GM18498 (cell line): Measurements from ENCODE around the gene EVA1A.

Experiments
- ATAC-seq: cut with Tn5 transposase; IDR thresholded peaks from one replicate; pipeline ENCODE4 v1.9.1; 2021; ENCODE audit warnings: mild to moderate bottlenecking, moderate library complexity; ENCODE audit not compliant: unreplicated experiment

Gene EVA1A

GRCh38 chr2:75592030-75592429 lies 31.3 kb upstream of the EVA1A start:
- ATAC-seq, result no peak

DNA sequence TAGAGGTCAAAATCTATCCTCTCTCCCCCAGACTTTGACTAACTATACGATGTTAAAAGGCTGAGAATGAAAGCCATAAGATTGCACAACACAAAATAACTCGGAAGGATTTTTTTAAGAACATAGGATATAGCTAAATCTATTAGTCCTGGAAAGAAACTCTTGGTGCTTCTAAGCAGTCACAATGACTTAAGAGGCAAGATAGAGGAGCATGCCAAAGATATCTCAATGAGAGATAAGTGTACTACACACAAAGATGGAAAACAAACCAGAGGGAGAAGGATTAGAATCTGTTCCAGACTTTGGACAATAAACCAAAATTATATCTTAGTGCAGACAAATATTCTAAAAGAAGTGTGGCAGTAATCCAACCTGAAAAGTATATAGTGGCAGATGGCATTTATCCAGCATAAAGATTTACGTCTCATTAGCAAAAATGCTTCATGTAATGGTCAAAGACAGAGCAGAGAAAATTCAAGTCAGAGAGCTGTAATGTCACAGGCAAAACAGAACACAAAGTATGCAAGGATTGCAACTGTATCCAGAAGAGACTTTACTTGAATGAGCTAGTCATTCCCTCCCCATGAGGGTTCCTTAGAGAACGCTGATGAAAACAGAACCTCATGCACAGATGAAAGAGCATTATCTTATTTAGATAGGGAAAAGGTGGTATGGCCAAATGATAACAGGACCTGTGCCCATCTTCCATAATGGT lies 28.8 kb upstream of the EVA1A start:
- no peak for ATAC-seq

DNA sequence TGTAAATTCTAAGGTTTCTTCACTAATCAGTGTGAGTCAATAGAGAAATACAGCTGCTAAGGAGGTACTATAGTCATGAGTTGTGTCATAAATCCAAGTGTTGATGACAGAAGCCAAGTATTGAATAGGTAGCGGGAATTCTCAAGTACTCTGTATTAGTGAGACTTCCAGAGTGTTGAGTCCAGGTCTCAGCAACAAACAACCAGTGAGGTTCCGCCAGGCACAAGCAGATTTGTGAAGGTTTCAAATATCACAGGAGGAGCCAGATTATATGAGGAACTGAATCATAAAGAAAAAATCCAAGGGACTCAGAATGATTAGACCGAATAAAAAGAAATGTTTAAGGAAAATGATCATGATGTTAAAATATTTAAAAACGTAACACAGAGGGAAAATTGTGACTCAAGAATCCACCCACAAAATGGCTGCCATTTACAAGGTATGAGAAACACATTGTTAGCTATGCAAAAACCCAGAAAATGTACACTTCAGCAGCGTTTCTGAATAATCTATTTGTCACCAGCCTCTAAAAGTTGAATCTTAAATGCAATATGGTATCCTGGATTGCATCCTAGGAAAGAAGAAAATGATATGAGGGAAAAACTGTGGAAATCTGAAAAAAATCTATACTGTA lies 27.3 kb upstream of the EVA1A start:
- no peak for ATAC-seq

GRCh38 chr2:75586971-75587370 lies 26.2 kb upstream of the EVA1A start:
- no peak for ATAC-seq

- no peak for ATAC-seq
These were observed 22.1 kb upstream of the EVA1A start for GRCh38 chr2:75582840-75583239.

DNA sequence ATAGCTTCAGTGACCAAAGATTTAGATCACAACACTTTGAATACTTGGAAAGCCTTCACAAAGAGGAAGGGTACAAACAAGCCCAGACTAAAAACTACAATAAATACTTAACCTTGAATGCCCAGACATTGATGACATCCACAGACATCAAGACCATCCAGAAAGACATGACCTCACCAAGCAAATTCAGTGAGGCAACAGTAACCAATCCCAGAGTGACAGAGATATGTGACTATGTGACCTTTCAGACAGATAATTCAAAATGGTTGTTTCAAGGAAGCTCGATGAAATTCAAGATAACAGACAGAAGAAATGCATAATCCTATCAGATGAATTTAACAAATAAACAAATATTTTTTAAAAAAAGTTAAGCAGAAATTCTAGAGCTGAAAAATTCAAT lies 19.9 kb upstream of the EVA1A start:
- no peak for ATAC-seq

DNA sequence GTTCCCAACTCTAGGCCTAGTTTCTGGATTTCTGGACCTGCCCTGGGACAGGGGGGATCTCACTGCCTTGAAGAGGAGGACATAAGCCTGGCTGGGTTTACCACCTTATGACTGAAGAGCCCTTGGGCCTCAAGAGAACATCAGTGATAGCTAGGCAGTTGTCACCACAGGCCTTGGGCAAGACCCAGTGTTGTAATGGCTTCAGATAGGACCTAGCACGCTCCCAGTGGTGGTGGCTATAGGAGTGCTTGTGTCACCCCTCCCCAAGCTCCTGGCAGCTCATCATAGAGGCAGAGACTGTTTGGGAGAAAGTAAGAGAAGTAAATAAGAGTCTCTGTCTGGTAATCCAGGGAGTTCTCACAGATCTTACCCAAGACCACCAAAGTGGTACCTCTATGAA lies 19.4 kb upstream of the EVA1A start:
- ATAC-seq, result no peak

DNA sequence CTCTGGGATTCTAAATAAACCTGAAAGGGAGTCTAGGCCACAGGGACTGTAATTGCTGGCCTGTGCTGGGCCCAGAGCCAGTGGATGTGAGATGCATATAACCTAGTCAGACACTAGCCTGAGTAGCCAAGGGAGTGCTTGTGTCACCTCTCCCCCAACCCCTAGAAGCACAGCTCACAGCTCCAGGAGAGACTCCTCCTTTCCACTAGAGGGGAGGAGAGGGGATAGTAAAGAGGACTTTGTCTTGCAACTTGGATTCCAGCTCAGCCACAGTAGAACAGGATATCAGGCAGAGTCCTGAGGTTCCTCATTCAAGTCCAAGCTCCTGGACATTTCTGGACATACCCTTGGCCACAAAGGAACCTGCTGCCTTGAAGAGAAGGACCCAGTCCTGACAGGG lies 18.4 kb upstream of the EVA1A start:
- no peak for ATAC-seq

DNA sequence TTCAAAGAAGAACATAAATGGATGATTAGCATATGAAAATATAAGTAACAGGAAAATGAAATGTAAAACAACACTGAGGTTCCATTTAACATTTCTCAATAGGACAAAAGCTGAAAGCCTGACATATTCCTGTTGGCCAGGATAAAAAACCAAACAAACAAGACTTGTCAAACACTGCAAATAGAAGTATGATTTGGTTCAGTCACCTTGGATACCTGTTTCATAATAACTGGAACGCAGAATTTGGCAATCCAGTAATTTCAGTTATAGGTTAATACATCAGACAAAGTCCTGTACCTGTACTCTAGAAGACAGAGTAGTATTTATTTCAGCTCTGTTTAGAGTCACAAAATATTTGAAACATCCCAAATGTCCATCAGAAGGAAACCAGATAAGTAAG lies 16.5 kb upstream of the EVA1A start:
- ATAC-seq, result no peak

GRCh38 chr2:75574106-75574505 lies 13.4 kb upstream of the EVA1A start:
- no peak for ATAC-seq

DNA sequence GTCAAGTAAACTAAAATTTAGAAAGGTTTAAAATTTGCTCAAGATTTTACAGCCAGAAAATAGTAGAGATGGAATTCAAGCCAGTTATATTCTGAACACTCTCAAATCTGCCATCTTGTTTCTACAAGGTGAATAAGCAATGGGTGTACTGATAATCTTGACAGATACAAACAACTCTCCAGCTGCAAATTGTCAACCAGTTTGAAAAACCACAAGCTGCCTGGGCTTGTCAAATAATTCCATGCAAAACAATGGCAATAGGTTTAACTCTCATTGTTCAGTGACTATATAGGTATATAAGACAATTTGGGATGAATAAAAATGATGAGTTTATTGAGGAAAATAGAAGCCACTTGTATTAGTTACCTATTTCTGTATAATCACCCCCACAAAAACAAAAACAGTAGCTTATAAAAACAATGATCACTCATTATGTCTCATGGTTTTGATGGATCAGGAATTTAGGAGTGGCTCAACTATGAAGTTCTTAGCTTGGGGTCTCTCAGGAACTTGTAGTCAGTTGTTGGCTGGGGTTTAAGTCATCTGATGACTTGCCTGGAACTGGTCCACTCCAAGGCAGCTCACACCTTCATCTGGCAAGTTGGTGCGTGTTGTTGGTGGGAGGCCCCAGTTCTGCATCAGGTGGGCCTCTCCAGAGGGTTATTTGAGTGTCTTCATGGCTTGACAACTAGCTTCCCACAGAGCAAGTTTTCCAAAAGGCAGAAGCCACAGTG lies 12.6 kb upstream of the EVA1A start:
- ATAC-seq, result no peak

DNA sequence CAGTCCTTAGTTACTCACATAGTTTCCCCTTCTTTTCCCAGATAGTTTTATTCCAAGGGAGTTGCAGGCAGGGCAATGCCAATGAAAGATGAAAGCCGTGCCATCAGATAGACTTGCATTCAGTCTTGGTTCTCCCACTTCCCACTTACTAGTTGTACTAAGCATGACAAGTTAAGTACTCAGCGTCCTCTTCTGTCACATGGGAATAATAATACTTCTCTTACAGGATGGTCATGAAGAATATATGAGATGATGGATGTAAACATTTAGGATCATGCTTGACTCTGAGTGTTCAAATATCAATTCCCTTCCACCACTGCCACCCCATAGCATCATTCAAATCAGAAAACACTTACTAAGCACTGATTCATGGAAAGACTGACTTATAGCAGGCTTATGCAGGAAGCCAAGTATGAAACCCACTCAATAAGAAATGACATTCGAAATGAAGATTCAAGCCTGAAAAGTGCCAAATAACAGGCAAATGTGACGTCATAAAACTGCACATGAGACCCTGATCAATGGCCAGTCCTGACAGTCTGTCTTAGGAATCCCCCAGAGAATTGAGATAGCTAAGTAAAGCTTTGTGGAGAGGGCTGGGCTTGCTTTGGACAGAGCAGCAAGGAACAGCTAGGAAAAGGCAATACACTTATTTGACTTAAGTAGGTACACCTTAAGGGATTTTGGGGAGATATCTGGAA lies 11.1 kb upstream of the EVA1A start:
- ATAC-seq, result no peak

DNA sequence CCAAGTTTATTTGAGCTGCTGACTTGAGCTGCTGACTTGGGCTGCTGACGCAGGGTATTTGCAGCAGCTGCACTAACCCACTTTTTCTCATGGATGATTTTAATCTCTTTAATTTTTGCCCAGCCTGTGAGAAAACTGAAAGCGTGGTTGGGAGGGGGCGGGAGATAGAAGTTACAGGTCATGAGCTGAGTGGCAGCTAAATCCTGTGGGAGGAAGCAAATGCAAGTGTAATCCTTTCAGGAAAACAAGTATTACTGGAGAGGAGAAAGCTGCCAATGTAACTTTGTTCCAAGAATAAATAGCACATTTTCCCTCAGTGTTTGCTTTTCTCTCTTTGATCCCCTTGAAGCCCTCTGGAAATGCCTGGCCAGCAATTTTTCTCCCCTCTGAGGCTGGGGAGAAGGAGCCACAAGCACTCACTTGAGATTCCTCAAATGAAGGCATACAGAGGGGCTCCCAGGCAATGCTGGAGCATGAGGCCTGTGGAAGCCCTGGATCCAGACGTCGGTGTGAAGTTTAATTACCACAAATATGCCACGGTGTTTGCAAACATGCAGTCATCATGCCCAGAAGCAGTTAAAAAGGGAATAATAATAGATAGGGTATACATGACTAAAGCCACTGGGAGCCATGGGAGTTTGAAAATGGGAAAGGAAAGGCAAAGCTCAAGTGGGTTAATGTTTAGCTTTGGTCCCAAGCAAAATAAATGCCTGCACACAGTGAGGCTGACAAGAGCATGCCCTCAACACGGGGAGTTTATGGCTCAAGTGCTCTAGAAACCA lies 10.4 kb upstream of the EVA1A start:
- ATAC-seq, result no peak

DNA sequence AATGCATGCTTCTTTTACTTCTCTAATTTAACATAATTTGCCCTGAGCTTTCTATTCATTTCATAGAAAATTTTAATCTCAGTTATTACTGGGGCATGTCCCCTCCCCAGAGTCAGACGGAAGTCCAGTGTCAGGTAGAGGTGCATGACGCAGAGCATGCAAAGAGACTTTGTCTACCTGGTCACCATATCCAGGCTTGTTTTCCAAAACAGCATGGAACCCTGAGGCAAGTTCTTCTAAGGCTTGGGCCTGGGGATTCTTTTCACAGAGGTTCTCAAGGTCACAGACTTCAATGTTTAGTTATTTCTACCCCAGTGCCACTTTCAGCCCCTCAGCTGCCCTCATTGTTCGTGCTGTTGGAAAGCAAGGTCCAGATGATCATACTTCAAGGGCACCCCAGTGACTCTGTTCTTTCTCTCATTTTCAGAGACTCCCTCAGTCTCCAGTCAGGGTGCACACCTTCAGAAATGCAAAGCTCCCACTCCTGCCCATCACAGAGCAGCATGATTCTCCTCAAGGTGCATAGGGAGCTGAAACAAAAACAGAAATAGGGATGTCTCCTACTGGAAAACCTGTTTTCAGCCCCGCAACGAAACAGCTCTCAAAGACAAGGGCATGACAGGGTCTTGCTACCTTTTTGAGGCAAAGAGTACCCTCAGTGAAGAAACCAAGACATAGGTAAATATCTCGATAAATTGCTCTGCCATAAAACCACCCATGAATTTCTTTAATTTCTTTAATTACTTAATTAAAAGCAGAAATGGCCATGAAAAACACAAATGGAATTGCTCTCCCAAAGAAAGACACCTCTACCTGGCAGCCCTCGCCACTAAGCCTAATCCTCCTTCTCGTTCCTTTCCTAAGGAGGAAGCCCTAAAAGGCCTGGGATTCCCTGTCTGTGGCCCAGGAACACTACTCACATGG lies 9.5 kb upstream of the EVA1A start:
- ATAC-seq, result no peak

GRCh38 chr2:75569546-75569945 lies 8.8 kb upstream of the EVA1A start:
- no peak for ATAC-seq

- ATAC-seq, result no peak
These were observed 7.4 kb upstream of the EVA1A start for GRCh38 chr2:75568174-75568573.

- no peak for ATAC-seq
These were observed 5.0 kb upstream of the EVA1A start for GRCh38 chr2:75565472-75566462.

DNA sequence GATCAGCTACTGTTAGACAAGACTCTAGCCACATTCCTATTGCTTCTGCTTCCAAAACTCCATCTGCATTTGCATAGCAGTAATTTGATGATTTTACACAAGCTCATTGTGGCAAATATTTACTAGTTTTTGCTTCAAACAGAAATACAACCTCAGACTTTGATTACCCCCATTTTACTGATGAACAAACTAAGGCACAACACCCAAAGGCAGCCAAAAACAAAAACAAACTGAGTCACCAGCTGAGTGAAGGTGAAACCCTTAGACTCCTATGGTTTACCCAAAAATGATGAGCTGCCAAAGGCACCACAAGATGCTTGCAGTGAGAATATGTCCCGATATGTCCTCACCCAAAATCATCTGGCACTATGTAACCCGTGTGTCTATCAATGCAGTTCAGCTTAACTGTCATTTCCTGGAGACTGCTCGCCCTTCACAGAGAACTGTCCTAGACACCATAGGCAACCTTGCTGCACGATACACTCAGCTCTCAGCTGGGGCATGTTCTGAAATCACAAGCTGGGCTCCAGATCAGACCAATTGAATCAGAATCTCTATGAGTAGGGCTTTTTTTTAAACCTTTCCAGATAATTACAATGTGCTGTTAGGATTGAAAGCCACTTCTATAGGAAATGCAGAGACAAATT lies 4.1 kb upstream of the EVA1A start:
- ATAC-seq, result no peak
